Measurements from ENCODE around the gene HS3ST5. TPM values are rescaled to one million over a fixed set of nuclear protein-coding genes. Genes with fewer than 3 reads are reported as not detected.

HS3ST5 gene
- total RNA-seq, 4 donors from 2014 or later, result not detected

DNA sequence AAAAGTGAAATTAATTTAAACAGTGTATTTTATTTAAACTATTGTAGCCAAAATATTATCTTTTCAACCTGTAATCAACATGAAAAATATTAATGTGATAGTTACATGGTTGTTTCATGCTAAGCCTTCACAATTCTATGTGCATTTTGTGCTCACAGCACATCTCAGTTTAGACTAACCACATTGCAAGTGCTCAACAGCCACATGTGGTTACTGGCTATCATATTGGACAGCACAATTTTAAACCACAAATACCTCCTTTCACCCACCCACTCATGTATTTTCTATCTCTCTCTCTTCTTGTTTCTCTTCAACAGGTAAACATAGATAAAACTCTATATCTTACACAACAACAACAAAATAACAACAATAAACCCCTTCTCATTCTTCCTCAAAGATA, 12.5 kb upstream of the HS3ST5 start:
- DNase-seq (ENCODE audit: low spot score) (no peak), ATAC-seq (ENCODE audit: low FRiP score) (no peak)
- TF ChIP-seq, protein P1, sequence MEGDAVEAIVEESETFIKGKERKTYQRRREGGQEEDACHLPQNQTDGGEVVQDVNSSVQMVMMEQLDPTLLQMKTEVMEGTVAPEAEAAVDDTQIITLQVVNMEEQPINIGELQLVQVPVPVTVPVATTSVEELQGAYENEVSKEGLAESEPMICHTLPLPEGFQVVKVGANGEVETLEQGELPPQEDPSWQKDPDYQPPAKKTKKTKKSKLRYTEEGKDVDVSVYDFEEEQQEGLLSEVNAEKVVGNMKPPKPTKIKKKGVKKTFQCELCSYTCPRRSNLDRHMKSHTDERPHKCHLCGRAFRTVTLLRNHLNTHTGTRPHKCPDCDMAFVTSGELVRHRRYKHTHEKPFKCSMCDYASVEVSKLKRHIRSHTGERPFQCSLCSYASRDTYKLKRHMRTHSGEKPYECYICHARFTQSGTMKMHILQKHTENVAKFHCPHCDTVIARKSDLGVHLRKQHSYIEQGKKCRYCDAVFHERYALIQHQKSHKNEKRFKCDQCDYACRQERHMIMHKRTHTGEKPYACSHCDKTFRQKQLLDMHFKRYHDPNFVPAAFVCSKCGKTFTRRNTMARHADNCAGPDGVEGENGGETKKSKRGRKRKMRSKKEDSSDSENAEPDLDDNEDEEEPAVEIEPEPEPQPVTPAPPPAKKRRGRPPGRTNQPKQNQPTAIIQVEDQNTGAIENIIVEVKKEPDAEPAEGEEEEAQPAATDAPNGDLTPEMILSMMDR (IDR thresholded peaks at IDR 0.05), result no peak

- ATAC-seq (ENCODE audit: low FRiP score), result no peak
- no peak for DNase-seq (ENCODE audit: low spot score)
- TF ChIP-seq, protein P1 (IDR thresholded peaks at IDR 0.05), result no peak
Measured at GRCh38 chr6:114354482-114354881, 11.7 kb upstream of the HS3ST5 start.

DNA sequence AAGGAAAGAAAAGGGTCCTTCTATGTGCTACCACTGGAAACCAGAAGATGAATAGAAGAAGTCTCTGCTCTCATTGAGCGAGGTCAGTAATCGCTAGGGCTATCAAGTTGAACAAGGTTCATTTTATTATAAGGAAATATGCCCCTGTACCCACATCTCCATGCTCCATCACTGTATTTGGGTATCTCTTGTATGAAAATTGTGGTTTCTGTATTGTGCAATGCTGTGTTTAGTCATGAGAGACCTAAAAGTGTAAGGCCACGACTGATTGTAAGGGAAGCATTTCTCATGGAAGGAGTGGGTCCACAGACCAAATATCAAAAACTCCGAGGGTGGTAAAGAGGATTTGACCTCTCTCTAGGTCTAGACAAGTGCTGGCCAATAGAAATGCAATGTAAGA, 3.6 kb upstream of the HS3ST5 start:
- ATAC-seq (ENCODE audit: low FRiP score) (no peak), DNase-seq (ENCODE audit: low spot score) (no peak)
- TF ChIP-seq, protein P1 (IDR thresholded peaks at IDR 0.05), result no peak

DNA sequence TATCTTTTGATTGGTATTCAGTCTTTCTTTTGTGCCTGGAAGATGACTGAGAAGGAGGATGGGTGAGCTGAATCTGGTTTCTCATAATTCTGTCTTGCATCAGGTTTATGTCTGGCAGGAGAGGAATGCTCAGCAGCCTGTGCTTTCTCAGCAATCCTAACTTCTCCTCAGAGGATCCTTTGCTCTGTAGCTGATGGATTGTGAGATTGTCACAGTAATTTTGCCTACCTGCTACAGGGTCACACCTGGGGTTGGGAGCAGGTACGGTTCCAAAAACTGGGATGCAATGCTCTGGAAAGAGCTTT, 2.1 kb upstream of the HS3ST5 start:
- DNase-seq (ENCODE audit: low spot score), result no peak
- ATAC-seq (ENCODE audit: low FRiP score), result no peak
- TF ChIP-seq, protein P1 (IDR thresholded peaks at IDR 0.05), result no peak

DNA sequence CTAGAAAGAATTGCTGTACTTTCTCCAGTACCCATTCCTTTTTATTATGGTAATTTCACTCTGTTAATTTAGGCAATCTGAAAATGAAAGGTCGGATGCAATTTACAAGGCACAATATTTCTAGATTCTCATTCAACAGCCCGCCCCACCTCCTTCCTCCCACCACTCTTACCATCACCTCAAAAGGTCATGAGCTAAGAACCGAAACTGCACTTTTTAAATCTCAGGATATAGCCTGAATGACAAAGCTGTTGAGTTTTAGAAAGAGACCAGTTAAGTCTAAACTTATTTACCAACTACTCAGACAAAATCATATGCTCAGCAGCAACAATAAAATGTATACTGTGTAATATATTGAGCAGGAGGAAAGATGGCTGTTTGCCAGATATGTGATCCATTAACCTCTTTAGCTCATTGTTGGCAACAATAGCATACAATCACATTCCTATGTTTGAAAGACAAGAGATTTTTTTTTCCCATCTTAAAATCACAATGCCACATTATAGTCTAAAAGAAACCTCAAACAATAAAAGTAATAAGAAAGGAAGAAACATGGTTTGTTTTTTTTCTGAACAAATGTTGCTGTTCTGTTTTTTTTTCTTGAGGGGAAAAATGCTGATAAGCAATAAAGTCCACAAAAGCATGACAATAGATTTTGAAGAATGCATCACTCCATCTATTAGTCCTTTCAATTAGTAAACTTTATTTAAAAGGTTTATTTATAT, 1.6 kb upstream of the HS3ST5 start:
- ATAC-seq (ENCODE audit: low FRiP score), result no peak
- no peak for DNase-seq (ENCODE audit: low spot score)
- TF ChIP-seq, protein P1 (IDR thresholded peaks at IDR 0.05), result no peak

- TF ChIP-seq, protein P1 (IDR thresholded peaks at IDR 0.05), result no peak
- no peak for DNase-seq (ENCODE audit: low spot score)
- ATAC-seq (ENCODE audit: low FRiP score), result no peak
Measured at GRCh38 chr6:114343782-114344144, 940 bp upstream of the HS3ST5 start.

- TF ChIP-seq, protein P1 (IDR thresholded peaks at IDR 0.05), result no peak
- peak; percentile 31 for ATAC-seq (ENCODE audit: low FRiP score)
- DNase-seq (ENCODE audit: low spot score), result no peak
Measured at GRCh38 chr6:114342086-114342825, 567 bp downstream of the HS3ST5 start.

Data from omental fat pad (tissue), 4 donors.